LoVo (cell line): ENCODE data around the gene APOBEC3G.

Experiments used
- DNase-seq: peaks from one replicate; pipeline ENCODE4 v3.0.0-alpha.2; 2016; ENCODE audit warnings: low spot score

The APOBEC3G gene

GRCh38 chr22:39125622-39126021 lies 48.5 kb downstream of the APOBEC3G start:
- DNase-seq: no peak

- DNase-seq: no peak
Measured at GRCh38 chr22:39128508-39128907, 51.4 kb downstream of the APOBEC3G start.

- DNase-seq: peak; percentile 33
Measured at GRCh38 chr22:39129081-39129480, 52.0 kb downstream of the APOBEC3G start.

GRCh38 chr22:39129746-39130145 lies 52.7 kb downstream of the APOBEC3G start:
- no peak for DNase-seq

GRCh38 chr22:39130152-39130704 lies 53.2 kb downstream of the APOBEC3G start:
- DNase-seq: no peak

GRCh38 chr22:39130892-39131855 lies 54.1 kb downstream of the APOBEC3G start:
- no peak for DNase-seq

- no peak for DNase-seq
Measured at GRCh38 chr22:39132281-39132680, 55.2 kb downstream of the APOBEC3G start.

GRCh38 chr22:39132871-39133524 lies 55.9 kb downstream of the APOBEC3G start:
- no peak for DNase-seq

GRCh38 chr22:39133871-39134270 lies 56.8 kb downstream of the APOBEC3G start:
- no peak for DNase-seq

GRCh38 chr22:39134366-39135091 lies 57.5 kb downstream of the APOBEC3G start:
- no peak for DNase-seq

GRCh38 chr22:39135092-39135896 lies 58.2 kb downstream of the APOBEC3G start:
- no peak for DNase-seq

- DNase-seq: no peak
Measured at GRCh38 chr22:39136317-39136716, 59.2 kb downstream of the APOBEC3G start.
